Neural progenitor cell (in vitro differentiated cells): ENCODE data around the gene PGP. TPM values are rescaled to one million over a fixed set of nuclear protein-coding genes. Genes with fewer than 3 reads are reported as not detected.

Experiments
- DNase-seq: peaks from one replicate; pipeline ENCODE4 v3.0.0-alpha.2; 2016; ENCODE audit warnings: low spot score
- H2AFZ ChIP-seq: fragments of 200-600 bp; sonication (generic); replicated peaks from 2 replicates; pipeline ENCODE4 v1.6.1; 2016; ENCODE audit warnings: antibody characterized with exemption
- H3F3A ChIP-seq: fragments of 200-600 bp; sonication (generic); 2 replicates; pipeline ENCODE4 v1.6.1; 2016; ENCODE audit warnings: antibody characterized with exemption, low read depth
- H3K27ac ChIP-seq: fragments of 200-600 bp; sonication (generic); 2 replicates; pipeline ENCODE4 v1.5.1; 2016; ENCODE audit warnings: mild to moderate bottlenecking
- H3K27me3 ChIP-seq: fragments of 200-600 bp; sonication (generic); 2 replicates; pipeline ENCODE4 v1.6.1; 2016; ENCODE audit warnings: mild to moderate bottlenecking, moderate library complexity
- H3K36me3 ChIP-seq: fragments of 200-600 bp; sonication (generic); 2 replicates; pipeline ENCODE4 v1.5.1; 2016
- H3K4me1 ChIP-seq: fragments of 200-600 bp; sonication (generic); 2 replicates; pipeline ENCODE4 v1.6.1; 2016; ENCODE audit warnings: mixed run types
- H3K4me2 ChIP-seq: fragments of 200-600 bp; sonication (generic); 2 replicates; pipeline ENCODE4 v1.6.1; 2016
- H3K4me3 ChIP-seq: fragments of 200-600 bp; sonication (generic); 2 replicates; pipeline ENCODE4 v1.5.1; 2016
- H3K79me2 ChIP-seq: fragments of 200-600 bp; sonication (generic); 2 replicates; pipeline ENCODE4 v1.6.1; 2016; ENCODE audit warnings: low read depth
- H3K9ac ChIP-seq: fragments of 200-600 bp; sonication (generic); 2 replicates; pipeline ENCODE4 v1.6.1; 2016
- H3K9me3 ChIP-seq: fragments of 200-600 bp; sonication (generic); 2 replicates; pipeline ENCODE4 v1.5.1; 2016; ENCODE audit warnings: low read depth
- H4K20me1 ChIP-seq: fragments of 200-600 bp; sonication (generic); 2 replicates; pipeline ENCODE4 v1.6.1; 2016; ENCODE audit warnings: low read depth
- H3K27ac Mint-ChIP-seq: 3 replicates; pipeline ENCODE4 v1.8.0; 2021; ENCODE audit warnings: mixed read lengths
- H3K27me3 Mint-ChIP-seq: 2 replicates; pipeline ENCODE4 v1.8.0; 2022; ENCODE audit warnings: low read depth, mild to moderate bottlenecking, inconsistent platforms, moderate library complexity, mixed read lengths; ENCODE audit not compliant: insufficient read depth
- H3K36me3 Mint-ChIP-seq: 3 replicates; pipeline ENCODE4 v1.8.0; 2021; ENCODE audit warnings: mixed read lengths
- H3K4me1 Mint-ChIP-seq: 3 replicates; pipeline ENCODE4 v1.8.0; 2021; ENCODE audit warnings: mixed read lengths
- H3K4me3 Mint-ChIP-seq: 3 replicates; pipeline ENCODE4 v1.8.0; 2021; ENCODE audit warnings: mild to moderate bottlenecking, moderate library complexity, mixed read lengths
- H3K9me3 Mint-ChIP-seq: 3 replicates; pipeline ENCODE4 v1.8.0; 2020; ENCODE audit warnings: mixed read lengths
- CTCF ChIP-seq: fragments of 200-600 bp; sonication (generic); IDR thresholded peaks from 2 replicates; pipeline ENCODE4 v1.5.1; 2017; ENCODE audit warnings: antibody characterized with exemption, mild to moderate bottlenecking
- EZH2 ChIP-seq: fragments of 200-600 bp; sonication (generic); IDR thresholded peaks from 2 replicates; pipeline ENCODE4 v1.6.1; 2017; ENCODE audit warnings: antibody characterized with exemption, mild to moderate bottlenecking, moderate library complexity
- EZH2phosphoT487 ChIP-seq: fragments of 200-600 bp; sonication (generic); IDR thresholded peaks from 2 replicates; pipeline ENCODE4 v1.6.1; 2017; ENCODE audit warnings: antibody characterized with exemption
- total RNA-seq: library from RNA; depleted of rRNA; stranded (reverse); fragments of >200 nt; gene quantifications from 2 replicates; pipeline ENCODE4 v1.2.3, GENCODE V29; 2015; ENCODE audit warnings: low replicate concordance

Gene PGP
- total RNA-seq, 1 donor from 2014 or later: 13.3 TPM

GRCh38 chr16:2175454-2175853 is 39.2 kb downstream of the PGP start:
- Histone ChIP-seq H3K27ac (no peak overlapping the region), H3K4me1 (no peaks in the 10 kb centered on the region), H3K9ac (no peak overlapping the region), H3K4me3 (no peak overlapping the region), H4K20me1 (no peaks in the 10 kb centered on the region), H3F3A (peaks cover 5% of the 10 kb centered on the region), H3K36me3 (no peaks in the 10 kb centered on the region), H3K79me2 (no peaks in the 10 kb centered on the region), H2AFZ (no peak overlapping the region), H3K27me3 (no peaks in the 10 kb centered on the region), H3K9me3 (no peaks in the 10 kb centered on the region), H3K4me2 (no peak overlapping the region)
- Mint-ChIP-seq H3K4me3 (no peak overlapping the region), H3K27ac (no peak overlapping the region), H3K4me1 (no peaks in the 10 kb centered on the region), H3K9me3 (no peaks in the 10 kb centered on the region), H3K27me3 (peaks cover 2% of the 10 kb centered on the region), H3K36me3 (peaks cover 2% of the 10 kb centered on the region)
- TF ChIP-seq CTCF: no peak
- TF ChIP-seq EZH2phosphoT487: no peak
- no peak for TF ChIP-seq EZH2
- no peak for DNase-seq

- no peaks in the 10 kb centered on the region for H3K4me1 Mint-ChIP-seq
- peaks cover 2% of the 10 kb centered on the region for H3K36me3 Mint-ChIP-seq
- Histone ChIP-seq H3K9ac (no peak overlapping the region), H4K20me1 (no peaks in the 10 kb centered on the region), H3K27me3 (no peaks in the 10 kb centered on the region), H3K9me3 (no peaks in the 10 kb centered on the region), H2AFZ (no peak overlapping the region), H3K36me3 (no peaks in the 10 kb centered on the region), H3K27ac (no peak overlapping the region), H3F3A (peaks cover 5% of the 10 kb centered on the region), H3K4me2 (no peak overlapping the region), H3K4me1 (no peaks in the 10 kb centered on the region), H3K79me2 (no peaks in the 10 kb centered on the region), H3K4me3 (no peak overlapping the region)
- no peak for TF ChIP-seq CTCF
- TF ChIP-seq EZH2: no peak
- TF ChIP-seq EZH2phosphoT487: no peak
- no peak overlapping the region for H3K4me3 Mint-ChIP-seq
- peaks cover 2% of the 10 kb centered on the region for H3K27me3 Mint-ChIP-seq
- no peak overlapping the region for H3K27ac Mint-ChIP-seq
- H3K9me3 Mint-ChIP-seq: no peaks in the 10 kb centered on the region
- no peak for DNase-seq
Measured at GRCh38 chr16:2174396-2175131, 40.1 kb downstream of the PGP start.

- Mint-ChIP-seq H3K4me1 (no peaks in the 10 kb centered on the region), H3K4me3 (no peak overlapping the region), H3K27ac (no peak overlapping the region), H3K27me3 (peaks cover 2% of the 10 kb centered on the region), H3K36me3 (peaks cover 2% of the 10 kb centered on the region), H3K9me3 (no peaks in the 10 kb centered on the region)
- H3F3A ChIP-seq: peaks cover 5% of the 10 kb centered on the region
- no peaks in the 10 kb centered on the region for H3K79me2 ChIP-seq
- H3K4me2 ChIP-seq: no peak overlapping the region
- TF ChIP-seq EZH2phosphoT487: no peak
- no peak for TF ChIP-seq CTCF
- TF ChIP-seq EZH2: no peak
- no peaks in the 10 kb centered on the region for H3K36me3 ChIP-seq
- no peak for DNase-seq
- no peaks in the 10 kb centered on the region for H3K9me3 ChIP-seq
- H3K9ac ChIP-seq: no peak overlapping the region
- H3K4me1 ChIP-seq: no peaks in the 10 kb centered on the region
- H4K20me1 ChIP-seq: no peaks in the 10 kb centered on the region
- no peaks in the 10 kb centered on the region for H3K27me3 ChIP-seq
- H2AFZ ChIP-seq: no peak overlapping the region
- no peak overlapping the region for H3K27ac ChIP-seq
- H3K4me3 ChIP-seq: no peak overlapping the region
Measured at GRCh38 chr16:2173916-2174315, 40.7 kb downstream of the PGP start.
